HG03558 (cell line): ENCODE results near the gene TCF12.

Experiments
- ATAC-seq: cut with Tn5 transposase; IDR thresholded peaks from one replicate; pipeline ENCODE4 v1.9.1; 2021; ENCODE audit warnings: moderate number of reproducible peaks; ENCODE audit not compliant: unreplicated experiment; ENCODE audit errors: extremely low read depth

Gene TCF12

GRCh38 chr15:57302640-57303257 is 384.3 kb downstream of the TCF12 start:
- ATAC-seq = no peak

- no peak for ATAC-seq
These were observed 386.6 kb downstream of the TCF12 start for GRCh38 chr15:57305009-57305408.

GRCh38 chr15:57306161-57306943 is 387.9 kb downstream of the TCF12 start:
- ATAC-seq = no peak

- no peak for ATAC-seq
These were observed 388.5 kb downstream of the TCF12 start for GRCh38 chr15:57306944-57307411.

GRCh38 chr15:57307527-57308169 is 389.2 kb downstream of the TCF12 start:
- ATAC-seq = no peak

GRCh38 chr15:57308170-57308545 is 389.7 kb downstream of the TCF12 start:
- no peak for ATAC-seq

- ATAC-seq = no peak
These were observed 391.7 kb downstream of the TCF12 start for GRCh38 chr15:57309856-57310760.

GRCh38 chr15:57310876-57311275 is 392.4 kb downstream of the TCF12 start:
- no peak for ATAC-seq

GRCh38 chr15:57312006-57312317 is 393.5 kb downstream of the TCF12 start:
- ATAC-seq = no peak

GRCh38 chr15:57312318-57313133 is 394.1 kb downstream of the TCF12 start:
- no peak for ATAC-seq

- no peak for ATAC-seq
These were observed 394.7 kb downstream of the TCF12 start for GRCh38 chr15:57313134-57313483.

GRCh38 chr15:57314221-57314620 is 395.8 kb downstream of the TCF12 start:
- no peak for ATAC-seq

- no peak for ATAC-seq
These were observed 398.0 kb downstream of the TCF12 start for GRCh38 chr15:57316451-57316850.

- no peak for ATAC-seq
These were observed 400.9 kb downstream of the TCF12 start for GRCh38 chr15:57319226-57319918.

GRCh38 chr15:57319919-57320560 is 401.6 kb downstream of the TCF12 start:
- no peak for ATAC-seq

- ATAC-seq = no peak
These were observed 402.3 kb downstream of the TCF12 start for GRCh38 chr15:57320631-57321220.

- ATAC-seq = no peak
These were observed 403.0 kb downstream of the TCF12 start for GRCh38 chr15:57321485-57321884.

- no peak for ATAC-seq
These were observed 403.6 kb downstream of the TCF12 start for GRCh38 chr15:57321973-57322601.
